Measurements from ENCODE around the gene DEK.
"Not testable (repeated sequence)": the region's sequence is repeated elsewhere in the genome, so short reads cannot be mapped to it uniquely, and the experiment has no call there.

Gene DEK

GRCh38 chr6:18264219-18264922 is at the start of gene DEK:
TSS of gene DEK (minus strand) at chr6:18264530. CDS start at chr6:18263987, 543 bp downstream.
- peak; percentile 94 for DNase-seq

DNA sequence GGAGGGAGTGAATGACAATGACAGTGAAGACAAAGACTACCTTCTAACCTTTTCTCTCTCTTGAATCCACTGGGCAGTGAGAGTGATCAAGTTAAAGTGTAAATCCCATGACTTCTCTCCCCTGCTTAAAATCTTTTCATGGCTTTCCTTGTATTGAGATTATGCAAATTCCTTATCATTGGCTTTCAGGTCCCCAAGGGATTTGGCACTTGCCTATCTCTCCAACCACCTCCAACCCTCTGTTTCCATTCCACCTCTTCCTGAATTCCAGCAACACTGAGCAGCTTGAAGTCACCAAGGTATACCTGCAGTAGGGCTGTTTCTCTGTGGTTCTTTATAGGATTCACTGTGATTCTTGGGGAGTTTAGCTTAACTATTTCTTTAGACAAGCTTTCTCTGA is 48.0 kb upstream of the DEK start:
- no peak for DNase-seq

DNA sequence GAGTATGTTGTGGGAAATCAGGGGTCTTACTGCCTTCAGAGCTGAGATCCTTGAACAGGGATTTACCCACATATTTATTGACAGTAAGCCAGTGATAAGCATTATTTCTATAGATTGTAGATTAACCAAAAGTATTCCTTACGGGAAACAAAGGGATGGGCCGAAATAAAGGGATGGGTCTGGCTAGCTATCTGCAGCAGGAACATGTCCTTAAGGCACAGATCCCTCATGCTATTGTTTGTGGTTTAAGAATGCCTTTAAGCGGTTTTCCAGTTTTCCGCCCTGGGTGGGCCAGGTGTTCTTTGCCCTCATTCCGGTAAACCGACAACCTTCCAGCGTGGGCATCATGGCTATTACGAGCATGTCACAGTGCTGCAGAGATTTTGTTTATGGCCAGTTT is 45.7 kb upstream of the DEK start:
- not testable (repeated sequence) for DNase-seq

- no peak for DNase-seq
These were observed 44.7 kb upstream of the DEK start for GRCh38 chr6:18309046-18309445.

DNA sequence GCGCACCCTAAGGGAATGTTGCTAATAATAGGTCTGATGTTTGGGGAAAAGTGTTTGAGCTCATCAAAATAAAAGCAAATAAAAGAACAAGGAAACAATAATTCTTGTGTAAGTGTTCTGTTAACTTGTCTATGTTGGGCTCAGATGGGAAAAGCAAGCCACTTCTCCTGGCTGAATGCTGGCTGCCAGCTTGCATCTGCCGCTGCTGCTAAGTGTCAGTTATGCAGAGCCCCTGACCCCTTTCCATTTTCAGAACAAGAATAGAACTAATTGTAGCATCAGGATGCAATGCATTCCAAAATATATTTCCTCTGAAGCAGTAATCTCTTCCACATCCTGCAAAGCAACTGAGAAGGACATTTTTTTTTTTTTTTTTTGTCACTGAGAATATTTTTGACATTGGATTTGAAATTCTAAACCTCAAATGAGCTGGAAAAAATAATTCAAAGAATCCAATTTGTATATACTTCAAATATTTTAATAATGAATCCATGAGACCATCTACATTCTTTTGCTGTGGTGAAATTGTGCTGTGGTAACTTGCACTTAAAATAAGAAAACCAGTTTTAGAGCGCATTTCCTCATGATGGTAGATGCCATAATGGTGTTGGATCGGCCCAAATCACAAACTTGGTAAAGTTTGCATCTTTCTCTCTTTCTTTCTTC is 43.9 kb upstream of the DEK start:
- DNase-seq, result no peak

DNA sequence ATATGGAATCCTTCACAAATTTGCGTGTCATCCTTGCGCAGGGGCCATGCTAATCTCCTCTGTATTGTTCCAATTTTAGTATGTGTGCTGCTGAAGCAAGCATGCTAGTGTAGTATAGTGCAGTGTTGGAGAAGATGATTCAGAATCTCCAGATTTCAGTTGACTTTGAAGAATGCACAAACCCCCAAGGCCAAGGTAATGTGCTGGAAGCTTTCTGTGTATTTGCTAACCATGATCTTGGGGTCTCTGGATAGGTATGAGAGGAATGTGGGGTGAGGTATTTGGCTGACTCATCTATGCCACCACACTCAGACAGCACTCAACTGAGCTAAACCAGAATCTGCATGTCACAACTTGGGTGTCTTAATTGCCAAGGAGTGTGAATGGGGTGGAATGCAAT is 42.6 kb upstream of the DEK start:
- DNase-seq, result no peak

- no peak for DNase-seq
These were observed 38.5 kb upstream of the DEK start for GRCh38 chr6:18302561-18303439.

DNA sequence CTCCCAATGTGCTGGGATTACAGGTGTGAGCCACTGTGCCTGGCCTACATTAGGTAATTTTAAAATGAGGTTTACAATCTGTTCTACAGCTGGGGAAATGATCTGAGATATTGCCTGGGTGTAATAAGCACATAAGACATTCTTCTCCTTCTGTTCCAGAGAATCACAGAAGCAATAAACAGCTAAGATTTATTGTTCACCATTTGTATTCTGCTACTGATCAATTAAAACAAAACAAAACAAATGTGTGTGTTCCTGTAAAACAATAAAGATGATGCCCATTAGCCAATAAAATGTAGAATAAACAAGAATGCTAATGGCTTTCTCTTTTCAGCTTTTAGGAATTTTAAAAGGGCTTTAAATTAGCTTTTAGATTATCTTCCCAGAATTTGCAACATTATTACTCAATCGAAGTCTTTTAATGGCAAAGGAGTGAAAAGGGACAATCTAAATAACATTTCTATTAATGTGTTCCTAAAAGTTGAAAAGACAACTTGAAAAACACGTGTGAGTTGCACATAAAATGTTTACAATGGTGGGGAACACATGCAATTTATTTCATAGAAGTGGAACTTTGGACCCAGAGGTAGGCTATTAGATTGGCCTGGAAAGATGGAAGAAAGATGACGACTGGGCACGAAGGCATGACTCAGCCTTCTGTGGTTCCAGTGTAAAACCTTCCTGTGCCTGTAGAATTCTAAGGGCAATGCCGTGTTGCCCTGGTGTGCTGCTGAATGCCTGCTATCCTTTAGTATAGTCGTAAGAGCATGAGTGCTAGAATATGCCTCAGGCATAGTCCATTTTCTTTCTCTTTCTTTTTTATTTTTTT is 29.0 kb upstream of the DEK start:
- DNase-seq, result peak; percentile 27

DNA sequence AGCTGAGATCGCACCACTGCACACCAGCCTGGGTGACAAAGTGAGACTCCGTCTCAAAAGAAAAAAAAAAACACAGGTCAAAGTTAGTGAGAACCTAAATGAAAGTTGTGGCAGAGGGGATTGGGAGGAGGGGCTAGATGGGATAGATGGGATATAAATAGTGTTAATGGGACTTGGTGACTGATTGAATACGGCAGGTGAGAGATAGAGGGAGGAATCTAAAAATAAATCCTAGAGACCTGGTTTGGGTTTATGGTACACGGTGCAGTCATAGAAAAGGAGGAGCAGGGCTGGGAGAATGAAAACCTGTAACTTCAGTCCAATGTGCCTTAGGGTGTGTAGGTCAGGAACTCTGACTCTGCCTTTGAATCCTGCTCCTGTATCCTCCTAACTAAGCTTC is 25.0 kb upstream of the DEK start:
- no peak for DNase-seq

DNA sequence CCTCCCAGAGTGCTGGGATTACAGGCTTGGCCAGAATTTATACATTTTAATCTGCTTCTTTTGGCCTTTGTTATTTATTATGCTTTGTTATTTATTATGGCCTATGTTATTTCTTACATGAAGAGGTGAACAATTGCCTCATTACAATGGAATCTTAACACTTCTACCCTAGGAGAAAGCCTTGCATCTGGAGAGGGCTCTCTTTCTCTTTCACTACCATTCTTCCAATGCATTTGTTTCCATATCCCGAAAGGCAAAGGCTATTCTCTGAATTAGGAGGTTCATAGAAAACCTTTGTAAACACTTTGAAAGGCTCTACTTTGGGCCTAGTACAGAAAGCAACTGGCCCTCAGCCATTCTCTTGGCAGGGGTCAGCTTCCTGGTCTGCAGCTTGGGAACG is 19.9 kb upstream of the DEK start:
- DNase-seq, result no peak

DNA sequence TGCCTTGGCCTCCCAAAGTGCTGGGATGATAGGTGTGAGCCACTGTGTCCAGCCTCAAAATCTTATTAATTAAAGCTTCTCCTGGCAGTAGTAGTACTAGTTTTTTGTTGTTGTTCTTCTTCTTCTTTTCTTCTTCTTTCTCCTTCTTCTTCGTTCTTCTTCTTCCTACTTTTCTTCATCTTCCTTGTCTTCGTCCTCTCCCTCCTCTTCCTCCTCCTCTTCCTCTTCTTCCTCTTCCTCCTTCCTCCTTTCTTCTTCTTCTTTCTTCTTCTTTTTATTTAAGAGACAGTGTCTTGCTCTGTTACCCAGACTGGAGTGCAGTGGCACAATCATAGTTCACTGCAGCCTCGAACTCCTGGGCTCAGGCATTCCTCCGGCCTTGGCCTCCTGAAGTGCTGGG is 17.2 kb upstream of the DEK start:
- DNase-seq, result no peak

DNA sequence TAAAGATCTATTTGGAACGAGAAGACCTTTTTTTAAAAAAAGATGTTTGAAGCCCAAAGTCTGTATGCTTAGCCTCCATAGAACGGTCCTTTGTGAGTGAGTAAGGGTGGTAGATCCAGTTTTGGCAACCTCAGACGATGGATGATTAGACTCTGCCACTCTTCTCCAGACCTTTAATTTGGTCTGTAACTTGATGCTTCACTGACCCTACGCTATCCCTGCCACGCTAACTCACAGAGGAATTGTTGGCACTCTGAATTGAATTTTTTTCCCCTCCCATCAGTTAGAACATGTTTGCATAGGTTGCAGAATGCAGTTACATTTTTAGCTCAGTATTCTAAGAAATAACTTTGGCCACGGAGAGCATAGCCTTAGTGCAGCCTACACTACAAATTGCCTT is 15.8 kb upstream of the DEK start:
- DNase-seq, result no peak

DNA sequence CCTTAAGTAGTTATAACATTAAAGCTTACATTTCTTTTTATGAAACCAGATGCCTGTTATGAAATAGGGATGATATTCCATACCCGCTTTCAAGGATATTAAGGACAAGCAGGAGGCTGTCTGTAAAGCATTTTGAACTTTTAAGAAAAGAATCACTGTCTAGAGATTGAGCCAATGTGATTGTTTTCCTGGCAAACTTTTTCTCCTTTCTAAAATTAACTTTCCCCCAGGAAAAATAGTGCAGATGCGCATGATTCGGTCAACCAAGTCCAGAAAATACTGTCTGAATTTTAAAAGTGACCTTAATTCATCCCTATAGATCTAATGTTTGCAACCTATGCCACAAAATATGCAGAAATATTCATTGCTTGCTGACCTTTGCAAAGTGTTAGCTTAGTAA is 15.1 kb upstream of the DEK start:
- no peak for DNase-seq

DNA sequence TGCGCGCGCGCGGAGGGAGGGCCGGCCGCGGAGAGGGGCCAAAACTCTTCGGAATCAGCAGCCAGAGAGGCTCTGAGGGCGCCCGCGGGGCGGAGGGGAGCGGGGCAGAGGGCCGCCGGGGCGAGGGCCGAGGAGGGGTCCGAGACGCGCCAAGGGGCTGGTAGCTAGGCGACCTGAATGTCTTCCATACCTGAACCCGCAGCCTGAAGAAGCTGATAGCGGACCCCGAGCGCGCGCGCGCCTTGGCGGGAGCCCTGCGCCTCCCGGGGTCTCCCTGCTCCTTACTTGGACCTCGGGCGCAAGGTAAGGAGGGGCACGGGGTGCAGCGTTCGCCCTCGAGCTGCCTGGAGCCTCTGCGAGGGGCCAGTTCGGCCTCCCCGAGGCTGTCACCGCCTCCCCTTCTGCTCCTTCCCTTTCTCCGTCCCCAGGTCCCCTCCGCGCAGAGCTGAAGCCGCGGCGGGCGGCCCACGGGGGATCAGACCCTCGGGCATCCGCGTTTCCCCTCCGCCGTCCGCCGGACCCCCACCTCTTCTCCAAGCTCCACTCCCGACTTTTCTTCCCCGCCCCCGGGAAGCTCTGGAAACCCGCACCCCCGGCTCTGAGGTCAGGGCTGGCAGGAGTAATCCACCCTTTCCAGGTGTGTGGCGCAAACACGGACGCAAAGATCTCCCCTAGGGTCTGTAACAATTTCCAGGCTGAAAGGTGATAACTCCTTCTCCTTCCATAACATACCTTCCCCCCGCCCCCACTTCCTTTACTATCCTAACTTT is 13.1 kb upstream of the DEK start:
- DNase-seq, result peak; percentile 38

DNA sequence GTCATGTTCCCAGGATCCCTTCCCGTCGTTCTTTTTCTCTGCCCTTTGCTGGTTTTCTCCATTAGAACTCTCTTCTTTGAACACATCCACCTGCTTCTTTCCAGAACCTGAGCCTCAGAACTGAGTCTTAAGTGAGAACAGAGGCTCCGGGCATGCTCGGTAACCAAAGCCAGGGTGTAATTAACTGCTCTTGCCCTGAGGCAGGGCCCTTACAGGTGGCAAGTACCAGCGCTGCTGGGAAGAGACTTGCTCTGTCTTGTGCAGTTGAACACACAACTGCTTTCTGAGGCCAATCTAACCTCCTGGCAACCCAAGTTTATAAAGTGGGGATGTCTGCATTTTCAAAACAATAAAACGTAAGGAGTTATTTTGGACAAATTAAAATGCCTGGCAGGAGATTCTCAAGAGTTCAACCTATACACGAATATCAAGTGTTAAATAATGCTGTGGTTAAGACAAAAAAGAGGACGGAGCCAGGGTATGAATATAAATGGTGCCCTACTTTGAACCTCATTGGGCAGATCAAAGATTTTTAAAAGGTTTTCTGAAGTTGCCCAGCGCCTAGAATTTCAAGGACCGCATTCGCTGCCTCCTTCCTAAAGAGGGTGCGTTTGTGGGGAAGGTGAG is 12.4 kb upstream of the DEK start:
- DNase-seq, result no peak

- DNase-seq, result no peak
These were observed 5.9 kb upstream of the DEK start for GRCh38 chr6:18270216-18270615.

GRCh38 chr6:18269717-18270116 is 5.4 kb upstream of the DEK start:
- DNase-seq, result no peak

DNA sequence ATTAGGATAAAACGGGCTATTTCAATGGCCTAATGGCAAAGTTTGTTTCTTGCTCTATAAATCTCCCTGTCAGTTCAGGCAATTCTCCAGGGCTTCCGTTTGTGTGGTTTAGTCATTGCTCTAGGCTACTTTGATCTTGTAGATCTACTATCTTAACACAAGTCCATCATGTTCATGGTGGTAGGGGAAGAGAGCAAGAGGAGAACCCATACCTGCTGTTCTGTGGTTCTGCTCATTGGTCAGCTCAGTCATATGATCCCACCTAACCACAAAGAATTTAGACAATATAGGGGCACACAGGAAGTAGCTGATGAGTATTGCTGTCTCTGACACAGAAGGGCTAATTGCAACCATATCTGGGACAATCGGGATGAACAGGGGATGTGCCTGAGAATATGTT is 4.9 kb upstream of the DEK start:
- no peak for DNase-seq

DNA sequence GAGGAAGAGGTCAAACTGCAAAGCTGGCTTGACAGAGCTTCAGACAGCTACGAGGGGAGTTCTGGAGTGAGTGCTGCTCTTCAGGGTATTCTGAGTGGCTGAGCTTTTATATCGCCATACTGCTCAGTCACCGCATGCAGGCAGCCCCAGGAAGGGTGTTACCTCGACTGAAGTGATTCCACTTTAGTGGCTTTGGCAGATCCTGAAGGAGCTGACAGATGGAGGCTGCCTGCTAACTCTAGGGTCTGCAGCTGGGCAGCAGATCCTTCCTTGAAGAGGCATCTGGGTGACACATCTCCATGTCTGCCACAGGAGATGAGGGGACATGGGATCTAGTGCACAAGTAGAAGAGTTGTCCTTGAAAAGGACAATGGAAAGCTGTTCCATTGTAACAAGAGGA is 3.7 kb upstream of the DEK start:
- no peak for DNase-seq

- no peak for DNase-seq
These were observed 2.2 kb upstream of the DEK start for GRCh38 chr6:18266523-18266912.

DNA sequence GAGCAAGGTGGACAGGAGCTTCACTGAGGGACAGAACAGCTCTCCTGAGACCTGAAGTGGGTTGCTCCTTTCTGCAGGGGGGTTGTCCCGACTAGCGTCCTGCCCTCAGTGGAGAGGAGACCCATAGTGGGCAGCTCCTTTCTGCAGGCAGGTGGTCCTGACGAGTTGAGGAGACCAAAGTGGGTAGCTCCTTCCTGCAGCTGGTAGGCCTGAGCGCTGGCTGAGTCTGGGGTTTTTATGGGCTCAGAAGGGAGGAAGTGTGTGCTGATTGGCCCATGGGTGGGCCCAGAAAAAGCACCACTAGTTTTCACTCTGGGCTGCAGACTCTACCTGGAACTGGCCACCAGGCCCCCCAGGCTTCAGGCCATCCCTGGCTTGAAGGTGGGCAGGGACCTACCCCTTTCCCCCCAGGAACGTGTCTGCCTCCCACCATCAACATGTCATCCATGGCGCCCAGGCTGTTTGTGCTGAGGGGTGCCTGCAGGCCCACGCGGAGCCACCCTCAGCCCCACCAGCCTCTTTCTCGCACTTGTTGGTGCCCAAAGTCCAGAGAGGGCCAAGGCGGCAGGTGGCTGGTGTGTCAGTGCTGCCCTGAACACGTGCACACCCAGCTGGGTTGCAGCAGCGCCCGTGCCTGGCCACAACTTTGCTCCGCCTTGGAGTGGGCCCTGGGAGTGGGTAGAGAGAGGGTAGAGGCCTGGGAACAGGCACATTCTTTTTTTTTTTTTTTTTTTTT is 1.6 kb upstream of the DEK start:
- peak; percentile 11 for DNase-seq

Measured in DMS53 (cell line).